ENCODE data around the gene CHD2. TPM values are rescaled to one million over a fixed set of nuclear protein-coding genes. Genes with fewer than 3 reads are reported as not detected.

Gene CHD2
- total RNA-seq, 1 experiment from 2014 or later: 81.8 TPM

- Histone ChIP-seq H3K9me3 (ENCODE audit: control insufficient read depth, insufficient read depth, low read depth, low read length) (no peaks in the 10 kb centered on the region), H3K4me1 (ENCODE audit: control insufficient read depth, insufficient read depth, low read length) (peaks cover 42% of the 10 kb centered on the region), H3K27me3 (ENCODE audit: control insufficient read depth, insufficient read depth, low read length) (no peaks in the 10 kb centered on the region), H3K27ac (ENCODE audit: low read length) (peak overlapping the region; percentile 100), H3K4me3 (ENCODE audit: low read depth in 2 of 2, low read length in 2 of 2) (peak overlapping the region; percentile 56 to 85), H3K36me3 (ENCODE audit: control insufficient read depth, insufficient read depth, low read length) (peaks cover 40% of the 10 kb centered on the region)
- ATAC-seq: peak; percentile 97
- TF ChIP-seq POLR2AphosphoS5 (IDR thresholded peaks at IDR 0.05; ENCODE audit: low read depth, low read length) (peak; percentile 69), REST (IDR thresholded peaks at IDR 0.05; ENCODE audit: insufficient read depth in 1 of 2, low read depth in 2 of 2, low read length in 1 of 2) (0 out of 4 replicates have a peak, but pooled peaks of 1 of the 2 experiments have one; percentile 15), TCF7L2 (IDR thresholded peaks at IDR 0.05; ENCODE audit: low read depth, low read length) (no peak), SIN3A (IDR thresholded peaks at IDR 0.05; ENCODE audit: borderline replicate concordance, insufficient read depth, low read depth, low read length) (no peak), CTCF (IDR thresholded peaks at IDR 0.05) (no peak)
- DNase-seq (ENCODE audit: low read depth, low spot score): peak; percentile 100
- BruUV-seq (replicated peaks): TSS peak; percentile 97
- in situ Hi-C loops (cut with HindIII; ENCODE audit: low pct_unique_long_range_greater_than_20kb, low sequenced_read_pairs) (no loop called here), intact Hi-C loops (cut with micrococcal nuclease; ENCODE audit: unreplicated experiment) (loop anchor here (2.0 kb wide), 1 partner anchor 71 kb away; no protein-coding TSS in a partner anchor)
- ChIA-PET CTCF (interaction anchor here (0.5 to 1.3 kb wide), 2 partner anchors 18 to 66 kb away, joined by 4 to 8 read pairs; partner anchors contain the start of gene CHD2), POLR2A (interaction anchor here (0.6 to 4.6 kb wide), 29 partner anchors 9 to 736 kb away, joined by 3 to 84 read pairs (median 7); partner anchors contain the start of gene CHD2)
Measured at GRCh38 chr15:92881802-92882696, 18.1 kb upstream of the CHD2 start.

- DNase-seq (ENCODE audit: low read depth, low spot score) (no peak), ATAC-seq (peak; percentile 93)
- Histone ChIP-seq H3K36me3 (ENCODE audit: control insufficient read depth, insufficient read depth, low read length) (peaks cover 46% of the 10 kb centered on the region), H3K27ac (ENCODE audit: low read length) (peak overlapping the region; percentile 98), H3K9me3 (ENCODE audit: control insufficient read depth, insufficient read depth, low read depth, low read length) (no peaks in the 10 kb centered on the region), H3K4me1 (ENCODE audit: control insufficient read depth, insufficient read depth, low read length) (peaks cover 45% of the 10 kb centered on the region), H3K4me3 (ENCODE audit: low read depth in 2 of 2, low read length in 2 of 2) (peak overlapping the region; percentile 85), H3K27me3 (ENCODE audit: control insufficient read depth, insufficient read depth, low read length) (no peaks in the 10 kb centered on the region)
- CTCF ChIA-PET: interaction anchor here (1.3 kb wide), 1 partner anchor 17 kb away, joined by 8 read pairs; the partner anchor contains the start of gene CHD2
- no TSS peak for BruUV-seq (replicated peaks)
- intact Hi-C loops (cut with micrococcal nuclease; ENCODE audit: unreplicated experiment): loop anchor here (2.0 kb wide), 1 partner anchor 72 kb away; no protein-coding TSS in a partner anchor
- TF ChIP-seq POLR2AphosphoS5 (IDR thresholded peaks at IDR 0.05; ENCODE audit: low read depth, low read length) (no peak; the same call in none of the 2 replicates), TCF7L2 (IDR thresholded peaks at IDR 0.05; ENCODE audit: low read depth, low read length) (no peak), SIN3A (IDR thresholded peaks at IDR 0.05; ENCODE audit: borderline replicate concordance, insufficient read depth, low read depth, low read length) (peak; percentile 95), REST (IDR thresholded peaks at IDR 0.05; ENCODE audit: insufficient read depth in 1 of 2, low read depth in 2 of 2, low read length in 1 of 2) (0 out of 4 replicates have a peak, but pooled peaks of 1 of the 2 experiments have one; percentile 48), CTCF (IDR thresholded peaks at IDR 0.05) (no peak)
- POLR2A ChIA-PET: interaction anchor here (0.6 to 4.6 kb wide), 32 partner anchors 14 to 737 kb away, joined by 3 to 84 read pairs (median 7); partner anchors contain the start of gene CHD2
- in situ Hi-C loops (cut with HindIII; ENCODE audit: low pct_unique_long_range_greater_than_20kb, low sequenced_read_pairs): no loop called here
Measured at GRCh38 chr15:92882697-92883162, 17.4 kb upstream of the CHD2 start.
